BJ (cell line): Measurements from ENCODE around the gene RANBP2. TPM values are rescaled to one million over a fixed set of nuclear protein-coding genes. Genes with fewer than 3 reads are reported as not detected.

ENCODE experiments used
- CTCF ChIA-PET: fragments of 350-600 bp; formaldehyde crosslinking; extraction: SDS; loops from one replicate; lab custom pipeline; 2021; ENCODE audit warnings: antibody characterized with exemption, inconsistent platforms; lab: Yijun Ruan, JAX
- POLR2A ChIA-PET: fragments of 300-600 bp; sonication (Branson Sonifier 250); formaldehyde crosslinking; extraction: SDS; loops from one replicate; lab custom pipeline; 2021; ENCODE audit warnings: antibody characterized with exemption; lab: Charles Lee
- DNase-seq: peaks from one replicate; pipeline ENCODE4 v3.0.0-alpha.2; 2011; ENCODE audit warnings: low read depth
- H3K27me3 ChIP-seq: 2 replicates; pipeline ENCODE4 v1.6.0; 2011; ENCODE audit warnings: low read length; ENCODE audit not compliant: control insufficient read depth, insufficient read depth
- H3K36me3 ChIP-seq: 2 replicates; pipeline ENCODE4 v1.5.1; 2011; ENCODE audit warnings: low read length; ENCODE audit not compliant: control insufficient read depth, insufficient read depth
- H3K4me3 ChIP-seq: 2 replicates; pipeline ENCODE4 v1.5.1; 2011; ENCODE audit warnings: low read depth, mild to moderate bottlenecking, control low read depth, low read length
- CTCF ChIP-seq: IDR thresholded peaks from 2 replicates; pipeline ENCODE4 v1.5.1; 2011; ENCODE audit warnings: low read depth, mild to moderate bottlenecking, control low read depth, inconsistent platforms, low read length, moderate library complexity; ENCODE audit not compliant: insufficient read depth
- polyA plus RNA-seq: library from polyadenylated mRNA; depleted of rRNA; stranded (reverse); fragments of >200 nt; gene quantifications from 2 replicates; pipeline ENCODE4 v1.2.3, GENCODE V29; 2011

Gene RANBP2
- polyA plus RNA-seq, 1 experiment = 5.9 TPM

- ChIA-PET CTCF (no interaction called here), POLR2A (no interaction called here)
- Histone ChIP-seq H3K27me3 (no peaks in the 10 kb centered on the region), H3K4me3 (no peak overlapping the region), H3K36me3 (no peaks in the 10 kb centered on the region; the same call in 1 of the 2 replicates)
- no peak for TF ChIP-seq CTCF
- DNase-seq = no peak
Measured at GRCh38 chr2:108824316-108825070, 105.2 kb downstream of the RANBP2 start.

- no peaks in the 10 kb centered on the region for H3K27me3 ChIP-seq
- ChIA-PET POLR2A (no interaction called here), CTCF (no interaction called here)
- no peaks in the 10 kb centered on the region for H3K36me3 ChIP-seq
- DNase-seq = no peak
- H3K4me3 ChIP-seq = no peak overlapping the region
- no peak for TF ChIP-seq CTCF
Measured at GRCh38 chr2:108825254-108825653, 106.0 kb downstream of the RANBP2 start.

- CTCF ChIA-PET = no interaction called here
- H3K36me3 ChIP-seq = no peaks in the 10 kb centered on the region
- TF ChIP-seq CTCF = no peak
- DNase-seq = no peak
- H3K4me3 ChIP-seq = no peak overlapping the region
- no peaks in the 10 kb centered on the region for H3K27me3 ChIP-seq
- POLR2A ChIA-PET = no interaction called here
Measured at GRCh38 chr2:108825736-108826135, 106.5 kb downstream of the RANBP2 start.

GRCh38 chr2:108829578-108830310 lies 110.5 kb downstream of the RANBP2 start:
- ChIA-PET CTCF (no interaction called here), POLR2A (no interaction called here)
- TF ChIP-seq CTCF = no peak
- no peak for DNase-seq
- no peak overlapping the region for H3K4me3 ChIP-seq
- H3K27me3 ChIP-seq = no peaks in the 10 kb centered on the region
- H3K36me3 ChIP-seq = no peaks in the 10 kb centered on the region

GRCh38 chr2:108833219-108833618 lies 113.9 kb downstream of the RANBP2 start:
- POLR2A ChIA-PET = no interaction called here
- DNase-seq = no peak
- CTCF ChIA-PET = no interaction called here
- no peak for TF ChIP-seq CTCF
- Histone ChIP-seq H3K27me3 (no peaks in the 10 kb centered on the region), H3K36me3 (no peaks in the 10 kb centered on the region), H3K4me3 (no peak overlapping the region)
